ENCODE results near the gene NPAS4. TPM values are rescaled to one million over a fixed set of nuclear protein-coding genes. Genes with fewer than 3 reads are reported as not detected.

Gene NPAS4
- total and polyA plus RNA-seq, 2 donors = 0.05 TPM; not detected in 1

DNA sequence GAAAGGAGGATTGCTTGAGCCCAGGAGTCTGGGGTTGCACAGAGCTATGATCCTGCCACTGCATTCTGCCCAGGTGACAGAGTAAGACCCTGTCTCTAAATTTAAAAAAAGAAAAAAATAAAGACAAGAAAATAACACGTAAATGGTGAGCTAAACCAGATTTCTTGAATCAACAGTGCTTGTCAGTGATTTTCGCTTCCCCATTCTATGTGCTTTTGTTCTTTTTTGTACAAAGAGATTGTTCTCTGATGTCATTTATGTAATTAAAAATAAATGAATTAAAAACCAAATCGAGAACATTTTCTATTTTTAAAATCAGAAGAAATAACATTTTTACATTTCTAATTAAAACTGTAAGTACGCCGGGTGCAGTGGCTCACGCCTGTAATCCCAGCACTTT, 29.5 kb upstream of the NPAS4 start:
- peaks cover 1 to 3% of the 10 kb centered on the region in 2 donors for H3K4me1 ChIP-seq (ENCODE audit: control insufficient read depth in 2 of 2, insufficient read depth in 2 of 2, low read length in 2 of 2)
- no peak for DNase-seq (ENCODE audit: low read depth in 6 of 9, low spot score in 9 of 9)
- H3K9me3 ChIP-seq (ENCODE audit: control insufficient read depth in 2 of 2, insufficient read depth in 1 of 2, low read length in 1 of 2) = no peaks in the 10 kb centered on the region
- H3K4me3 ChIP-seq (ENCODE audit: low read length in 2 of 2) = no peak overlapping the region
- WGBS = 92% methylated on average over 6 of the region's 6 CpGs
- no peak overlapping the region for H3K27ac ChIP-seq (ENCODE audit: low read depth in 1 of 2, low read length in 1 of 2)
- H3K27me3 ChIP-seq (ENCODE audit: control insufficient read depth in 2 of 2, insufficient read depth in 1 of 2, low read length in 1 of 2) = peaks cover 0 to 13% of the 10 kb centered on the region in 2 donors
- H3K36me3 ChIP-seq (ENCODE audit: control insufficient read depth in 2 of 2, insufficient read depth in 2 of 2, low read length in 1 of 2) = no peaks in the 10 kb centered on the region

DNA sequence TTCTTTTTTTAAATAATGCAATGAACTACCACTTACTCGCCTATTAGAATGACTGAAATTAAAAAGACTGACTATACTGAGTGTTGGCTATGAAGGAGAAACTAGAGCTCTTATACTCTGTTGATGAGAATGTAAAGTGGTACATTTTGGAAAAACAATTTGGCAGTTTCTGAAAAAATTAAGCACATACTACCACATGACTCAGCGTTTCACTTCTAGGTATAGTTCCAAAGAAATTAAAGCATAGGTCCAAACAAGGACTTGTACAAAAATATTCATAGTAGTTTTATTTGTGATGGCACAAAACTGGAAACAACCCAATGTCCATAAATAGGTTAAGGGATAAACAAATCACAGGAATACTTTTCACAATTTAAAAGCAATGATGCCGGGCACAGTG, 26.9 kb upstream of the NPAS4 start:
- Histone ChIP-seq H3K27ac (ENCODE audit: low read depth in 1 of 2, low read length in 1 of 2) (no peak overlapping the region), H3K27me3 (ENCODE audit: control insufficient read depth in 2 of 2, insufficient read depth in 1 of 2, low read length in 1 of 2) (peaks cover 0 to 11% of the 10 kb centered on the region in 2 donors), H3K9me3 (ENCODE audit: control insufficient read depth in 2 of 2, insufficient read depth in 1 of 2, low read length in 1 of 2) (no peaks in the 10 kb centered on the region), H3K36me3 (ENCODE audit: control insufficient read depth in 2 of 2, insufficient read depth in 2 of 2, low read length in 1 of 2) (no peaks in the 10 kb centered on the region), H3K4me1 (ENCODE audit: control insufficient read depth in 2 of 2, insufficient read depth in 2 of 2, low read length in 2 of 2) (no peaks in the 10 kb centered on the region), H3K4me3 (ENCODE audit: low read length in 2 of 2) (no peak overlapping the region)
- DNase-seq (ENCODE audit: low read depth in 6 of 9, low spot score in 9 of 9) = no peak
- WGBS = 93% methylated on average over 3 of the region's 3 CpGs

DNA sequence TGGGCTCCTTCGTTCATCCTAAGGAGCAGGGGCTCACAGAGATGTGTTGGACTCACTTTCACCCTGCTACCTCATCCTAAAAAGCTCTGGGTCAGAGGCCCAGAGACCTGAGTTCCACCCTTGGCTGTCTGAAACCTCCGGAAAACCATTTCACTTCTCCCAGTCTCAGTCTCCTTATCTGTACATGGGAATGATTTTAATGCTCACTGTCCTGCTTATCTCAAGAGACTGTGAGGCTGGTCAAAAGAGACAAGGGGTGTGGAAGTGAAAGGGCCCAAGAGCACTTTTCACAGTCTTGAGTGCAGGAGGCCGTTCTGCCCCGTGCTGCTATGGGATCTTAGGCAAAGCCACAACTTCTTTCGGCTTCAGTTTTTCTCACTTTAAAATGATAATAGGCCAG, 13.2 kb upstream of the NPAS4 start:
- Histone ChIP-seq H3K36me3 (ENCODE audit: control insufficient read depth in 2 of 2, insufficient read depth in 2 of 2, low read length in 1 of 2) (no peaks in the 10 kb centered on the region), H3K4me1 (ENCODE audit: control insufficient read depth in 2 of 2, insufficient read depth in 2 of 2, low read length in 2 of 2) (peaks cover 4 to 12% of the 10 kb centered on the region in 2 donors), H3K4me3 (ENCODE audit: low read length in 2 of 2) (no peak overlapping the region), H3K27ac (ENCODE audit: low read depth in 1 of 2, low read length in 1 of 2) (no peak overlapping the region), H3K27me3 (ENCODE audit: control insufficient read depth in 2 of 2, insufficient read depth in 1 of 2, low read length in 1 of 2) (peaks cover 12 to 61% of the 10 kb centered on the region in 2 donors), H3K9me3 (ENCODE audit: control insufficient read depth in 2 of 2, insufficient read depth in 1 of 2, low read length in 1 of 2) (no peaks in the 10 kb centered on the region)
- 79% methylated on average over 5 of the region's 5 CpGs for WGBS
- no peak for DNase-seq (ENCODE audit: low read depth in 6 of 9, low spot score in 9 of 9)

DNA sequence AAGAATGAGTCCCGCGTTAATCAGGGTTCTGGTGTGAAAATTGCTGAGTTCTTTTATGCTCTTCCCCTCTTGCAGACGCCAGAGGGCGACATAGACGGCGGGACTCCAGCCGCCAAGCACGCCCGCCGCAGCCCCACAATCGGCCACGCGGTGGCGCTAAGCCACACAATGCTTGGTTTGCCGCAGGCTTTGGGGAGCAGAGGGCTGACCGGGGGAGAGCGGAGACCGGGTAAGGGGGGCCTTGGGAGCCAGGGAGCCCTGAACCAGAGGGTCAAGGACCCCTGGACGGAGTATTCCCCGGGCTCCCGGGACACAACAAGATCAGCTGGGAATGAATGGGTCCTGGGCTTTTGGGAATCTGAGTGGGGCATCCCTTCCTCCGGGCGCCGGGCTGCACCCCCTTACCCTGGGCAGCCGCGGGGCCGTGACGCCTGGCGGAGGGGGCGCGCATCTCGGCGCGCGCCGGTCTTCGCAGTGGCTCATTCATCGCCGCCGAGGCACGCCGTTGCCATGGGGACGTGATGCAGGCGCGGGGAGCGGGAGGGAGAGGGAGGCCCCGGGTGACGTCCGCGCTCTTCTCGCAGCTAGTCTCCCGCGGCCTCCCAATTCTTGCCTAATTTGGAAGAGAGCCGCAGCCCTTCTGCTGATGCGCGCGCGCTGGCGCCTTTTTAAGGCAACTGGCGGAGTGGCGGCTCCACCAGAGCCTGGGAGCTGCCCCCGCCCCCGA, 12.2 kb upstream of the NPAS4 start:
- Histone ChIP-seq H3K27ac (ENCODE audit: low read depth in 1 of 2, low read length in 1 of 2) (no peak overlapping the region), H3K4me3 (ENCODE audit: low read length in 2 of 2) (peak overlapping the region in 1 of 2 donors; percentile 24), H3K4me1 (ENCODE audit: control insufficient read depth in 2 of 2, insufficient read depth in 2 of 2, low read length in 2 of 2) (peaks cover 4 to 12% of the 10 kb centered on the region in 2 donors), H3K27me3 (ENCODE audit: control insufficient read depth in 2 of 2, insufficient read depth in 1 of 2, low read length in 1 of 2) (peaks cover 10 to 62% of the 10 kb centered on the region in 2 donors), H3K36me3 (ENCODE audit: control insufficient read depth in 2 of 2, insufficient read depth in 2 of 2, low read length in 1 of 2) (no peaks in the 10 kb centered on the region), H3K9me3 (ENCODE audit: control insufficient read depth in 2 of 2, insufficient read depth in 1 of 2, low read length in 1 of 2) (no peaks in the 10 kb centered on the region)
- WGBS = under 1% methylated on average over 63 of the region's 63 CpGs
- peak in 8 of 9 donors; percentile 67 to 94 (median 85) for DNase-seq (ENCODE audit: low read depth in 6 of 9, low spot score in 9 of 9)

DNA sequence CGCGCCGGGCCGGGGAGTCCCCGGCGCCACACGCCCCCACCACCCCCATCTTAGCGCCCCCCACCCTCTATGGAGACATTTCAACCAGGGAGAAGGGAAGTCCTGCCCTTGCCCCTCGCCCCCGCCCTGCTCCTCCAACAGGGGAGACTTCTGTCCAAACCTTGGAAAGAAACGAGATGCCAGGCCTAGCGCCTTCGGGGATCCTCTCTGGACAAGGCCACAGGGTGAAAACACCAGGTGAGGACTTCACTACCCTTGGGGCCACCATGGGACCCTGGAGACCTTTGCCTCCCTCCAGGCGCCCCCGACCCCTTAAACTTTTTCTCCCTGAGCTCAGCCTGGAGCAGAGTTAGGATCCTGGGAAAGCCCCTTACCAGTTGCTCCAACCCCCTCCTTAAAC, 11.6 kb upstream of the NPAS4 start:
- Histone ChIP-seq H3K9me3 (ENCODE audit: control insufficient read depth in 2 of 2, insufficient read depth in 1 of 2, low read length in 1 of 2) (no peaks in the 10 kb centered on the region), H3K4me1 (ENCODE audit: control insufficient read depth in 2 of 2, insufficient read depth in 2 of 2, low read length in 2 of 2) (peaks cover 4 to 12% of the 10 kb centered on the region in 2 donors), H3K36me3 (ENCODE audit: control insufficient read depth in 2 of 2, insufficient read depth in 2 of 2, low read length in 1 of 2) (no peaks in the 10 kb centered on the region), H3K4me3 (ENCODE audit: low read length in 2 of 2) (no peak overlapping the region), H3K27ac (ENCODE audit: low read depth in 1 of 2, low read length in 1 of 2) (no peak overlapping the region), H3K27me3 (ENCODE audit: control insufficient read depth in 2 of 2, insufficient read depth in 1 of 2, low read length in 1 of 2) (peaks cover 9 to 66% of the 10 kb centered on the region in 2 donors)
- no peak for DNase-seq (ENCODE audit: low read depth in 6 of 9, low spot score in 9 of 9)
- WGBS = 22% methylated on average over 15 of the region's 15 CpGs

DNA sequence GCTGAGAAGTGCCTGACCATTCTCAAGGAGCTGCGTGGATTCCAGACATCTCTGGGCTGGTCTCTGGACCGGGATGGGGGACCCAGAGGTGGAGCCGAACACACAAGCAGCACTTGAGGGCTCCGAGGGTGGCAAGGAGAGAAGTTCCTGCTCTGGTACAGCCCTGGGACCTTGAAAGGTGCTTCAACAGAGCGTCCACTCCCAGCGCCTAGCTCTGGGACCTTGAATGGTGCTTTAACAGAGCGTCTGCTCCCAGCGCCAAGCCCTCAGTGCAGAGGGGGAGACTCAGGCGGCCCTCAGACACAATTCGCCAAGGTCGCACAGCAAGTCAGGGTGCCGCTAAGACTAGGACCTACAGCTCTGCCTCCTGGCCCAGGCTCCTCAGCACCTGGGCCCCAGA, 10.6 kb upstream of the NPAS4 start:
- no peaks in the 10 kb centered on the region for H3K9me3 ChIP-seq (ENCODE audit: control insufficient read depth in 2 of 2, insufficient read depth in 1 of 2, low read length in 1 of 2)
- H3K4me3 ChIP-seq (ENCODE audit: low read length in 2 of 2) = no peak overlapping the region
- H3K36me3 ChIP-seq (ENCODE audit: control insufficient read depth in 2 of 2, insufficient read depth in 2 of 2, low read length in 1 of 2) = no peaks in the 10 kb centered on the region
- no peak for DNase-seq (ENCODE audit: low read depth in 6 of 9, low spot score in 9 of 9)
- H3K4me1 ChIP-seq (ENCODE audit: control insufficient read depth in 2 of 2, insufficient read depth in 2 of 2, low read length in 2 of 2) = peaks cover 4 to 12% of the 10 kb centered on the region in 2 donors
- peaks cover 11 to 72% of the 10 kb centered on the region in 2 donors for H3K27me3 ChIP-seq (ENCODE audit: control insufficient read depth in 2 of 2, insufficient read depth in 1 of 2, low read length in 1 of 2)
- WGBS = 86% methylated on average over 12 of the region's 12 CpGs
- no peak overlapping the region for H3K27ac ChIP-seq (ENCODE audit: low read depth in 1 of 2, low read length in 1 of 2)

DNA sequence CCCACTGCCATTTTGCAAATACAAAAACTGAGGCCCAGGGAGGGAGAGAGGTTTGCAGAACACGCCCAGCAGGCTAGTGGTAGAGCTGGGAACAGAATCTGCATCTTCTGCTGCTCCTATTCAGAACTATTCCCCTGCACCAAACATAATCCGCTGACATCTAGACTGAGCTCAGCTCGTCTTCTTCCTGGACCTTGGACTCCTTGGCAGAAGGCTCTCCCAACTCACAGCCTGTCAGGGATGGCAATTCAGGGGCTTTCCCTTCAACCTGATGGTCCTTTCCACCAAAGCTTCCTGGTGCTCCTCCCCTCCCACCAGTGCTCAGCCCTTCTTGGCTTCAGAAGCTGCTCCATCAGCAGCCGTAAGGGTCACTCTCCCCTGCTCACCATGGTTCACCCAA, 9.5 kb upstream of the NPAS4 start:
- peaks cover 11 to 72% of the 10 kb centered on the region in 2 donors for H3K27me3 ChIP-seq (ENCODE audit: control insufficient read depth in 2 of 2, insufficient read depth in 1 of 2, low read length in 1 of 2)
- no peak overlapping the region for H3K4me3 ChIP-seq (ENCODE audit: low read length in 2 of 2)
- DNase-seq (ENCODE audit: low read depth in 6 of 9, low spot score in 9 of 9) = no peak
- H3K36me3 ChIP-seq (ENCODE audit: control insufficient read depth in 2 of 2, insufficient read depth in 2 of 2, low read length in 1 of 2) = no peaks in the 10 kb centered on the region
- WGBS = 84% methylated on average over 4 of the region's 4 CpGs
- no peak overlapping the region for H3K27ac ChIP-seq (ENCODE audit: low read depth in 1 of 2, low read length in 1 of 2)
- peaks cover 4 to 12% of the 10 kb centered on the region in 2 donors for H3K4me1 ChIP-seq (ENCODE audit: control insufficient read depth in 2 of 2, insufficient read depth in 2 of 2, low read length in 2 of 2)
- H3K9me3 ChIP-seq (ENCODE audit: control insufficient read depth in 2 of 2, insufficient read depth in 1 of 2, low read length in 1 of 2) = no peaks in the 10 kb centered on the region

DNA sequence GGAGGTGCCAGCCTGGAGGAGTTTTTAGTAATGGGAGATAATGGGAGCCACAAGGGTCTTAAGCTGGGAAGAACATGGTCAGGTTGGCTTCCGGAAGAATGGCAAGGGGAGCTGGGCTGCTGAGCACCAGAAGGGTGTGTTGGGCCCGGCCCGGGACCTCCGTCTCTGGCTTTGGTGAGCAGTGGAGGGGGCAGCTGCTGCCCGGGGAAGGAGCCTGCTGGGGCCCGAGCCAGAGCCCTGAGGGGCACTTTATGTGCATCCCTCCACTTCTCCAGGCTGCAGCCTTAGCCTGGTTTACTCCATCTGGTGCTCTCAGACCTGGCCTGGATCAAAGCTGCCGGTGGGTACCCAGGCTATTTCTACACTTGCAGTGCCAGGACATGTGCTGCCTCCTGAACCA, 8.7 kb upstream of the NPAS4 start:
- H3K36me3 ChIP-seq (ENCODE audit: control insufficient read depth in 2 of 2, insufficient read depth in 2 of 2, low read length in 1 of 2) = no peaks in the 10 kb centered on the region
- no peak overlapping the region for H3K4me3 ChIP-seq (ENCODE audit: low read length in 2 of 2)
- no peak for DNase-seq (ENCODE audit: low read depth in 6 of 9, low spot score in 9 of 9)
- H3K4me1 ChIP-seq (ENCODE audit: control insufficient read depth in 2 of 2, insufficient read depth in 2 of 2, low read length in 2 of 2) = peaks cover 4 to 12% of the 10 kb centered on the region in 2 donors
- no peaks in the 10 kb centered on the region for H3K9me3 ChIP-seq (ENCODE audit: control insufficient read depth in 2 of 2, insufficient read depth in 1 of 2, low read length in 1 of 2)
- H3K27me3 ChIP-seq (ENCODE audit: control insufficient read depth in 2 of 2, insufficient read depth in 1 of 2, low read length in 1 of 2) = peaks cover 11 to 73% of the 10 kb centered on the region in 2 donors
- 88% methylated on average over 7 of the region's 7 CpGs for WGBS
- H3K27ac ChIP-seq (ENCODE audit: low read depth in 1 of 2, low read length in 1 of 2) = no peak overlapping the region

DNA sequence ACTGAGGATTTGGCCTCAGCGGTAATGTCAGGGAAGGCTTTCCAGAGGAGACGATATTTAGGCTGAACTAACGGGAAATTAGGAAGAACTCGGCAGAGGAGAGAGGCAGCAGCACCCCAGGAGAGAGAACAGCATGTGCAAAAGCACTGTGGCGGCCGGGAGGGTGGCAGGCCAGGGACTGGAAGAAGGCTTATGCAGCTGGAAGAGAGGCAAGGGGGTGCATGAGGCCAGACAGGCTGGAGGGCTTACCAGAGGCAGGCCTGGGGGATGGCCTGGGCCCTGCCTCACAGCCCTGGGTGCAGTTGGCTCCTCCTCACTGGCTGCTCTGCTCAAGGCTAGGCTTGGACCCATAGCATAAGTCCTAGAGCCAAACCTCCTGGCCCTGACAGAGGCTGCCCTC, 7.7 kb upstream of the NPAS4 start:
- Histone ChIP-seq H3K36me3 (ENCODE audit: control insufficient read depth in 2 of 2, insufficient read depth in 2 of 2, low read length in 1 of 2) (no peaks in the 10 kb centered on the region), H3K4me1 (ENCODE audit: control insufficient read depth in 2 of 2, insufficient read depth in 2 of 2, low read length in 2 of 2) (peaks cover 4 to 12% of the 10 kb centered on the region in 2 donors), H3K4me3 (ENCODE audit: low read length in 2 of 2) (no peak overlapping the region), H3K27me3 (ENCODE audit: control insufficient read depth in 2 of 2, insufficient read depth in 1 of 2, low read length in 1 of 2) (peaks cover 11 to 71% of the 10 kb centered on the region in 2 donors), H3K27ac (ENCODE audit: low read depth in 1 of 2, low read length in 1 of 2) (no peak overlapping the region), H3K9me3 (ENCODE audit: control insufficient read depth in 2 of 2, insufficient read depth in 1 of 2, low read length in 1 of 2) (no peaks in the 10 kb centered on the region)
- DNase-seq (ENCODE audit: low read depth in 6 of 9, low spot score in 9 of 9) = no peak
- 90% methylated on average over 6 of the region's 6 CpGs for WGBS

Measured in thymus (tissue), 11 donors.